K562 (cell line): ENCODE measurements around the gene DAPK2. TPM values are rescaled to one million over a fixed set of nuclear protein-coding genes. Genes with fewer than 3 reads are reported as not detected.

ENCODE experiments used
- ATAC-seq: fragments of 200-7000 bp; cut with Tn5 transposase; 3 replicates; pipeline ENCODE4 v1.9.1; 2020; ENCODE audit warnings: moderate library complexity
- BruUV-seq: library from RNA; stranded (reverse); fragments of 400-500 nt; replicated peaks from 2 replicates; lab custom pipeline; 2021; lab: Mats Ljungman, UMichigan
- CTCF ChIA-PET: fragments of 300-600 bp; formaldehyde crosslinking; extraction: SDS; loops from one replicate; lab custom pipeline; 2021; ENCODE audit warnings: low intra/inter-chr PET ratio; lab: Yijun Ruan, JAX
- POLR2A ChIA-PET: fragments of 300-600, 350-650 bp; sonication (Branson Sonifier 250); formaldehyde crosslinking; extraction: SDS; loops from one replicate; lab custom pipeline; 2021; ENCODE audit warnings: antibody characterized with exemption, inconsistent platforms; lab: Yijun Ruan, JAX
- DNase-seq, 4 experiments: peaks; one replicate each; pipeline versions ENCODE4 v3.0.0 to v3.0.0-alpha.2; 2011 to 2018; ENCODE audit warnings: low spot score in 3 of 4, mixed read lengths in 3 of 4; ENCODE audit errors: extremely low read depth in 1 of 4
- FAIRE-seq: peaks from 2 replicates; lab custom pipeline; 2011; peaks lifted over from hg19 to GRCh38; lab: Jason Lieb, UNC
- H2AFZ ChIP-seq: 2 replicates; pipeline ENCODE4 v1.6.0; 2011; ENCODE audit warnings: low read depth, low read length, control low read depth, inconsistent platforms
- H3K27ac ChIP-seq: fragments of 200-600 bp; 3 replicates; pipeline ENCODE4 v1.8.0; 2011; ENCODE audit warnings: low read depth, mild to moderate bottlenecking, control low read depth, inconsistent platforms, low read length, moderate library complexity, mixed read lengths; ENCODE audit errors: extremely low read depth
- H3K27me3 ChIP-seq, 2 experiments: fragments of 300-600 bp in 1 of 2; 2 replicates in 1 of 2; 3 replicates in 1 of 2; pipeline versions ENCODE4 v1.6.0 to v1.8.0; 2011; ENCODE audit warnings: inconsistent platforms in 2 of 2, low read length in 2 of 2, mild to moderate bottlenecking in 1 of 2, mixed read lengths in 1 of 2, moderate library complexity in 1 of 2; ENCODE audit not compliant: control insufficient read depth in 2 of 2, insufficient read depth in 2 of 2
- H3K36me3 ChIP-seq: fragments of 300-600 bp; 3 replicates; pipeline ENCODE4 v1.8.0; 2011; ENCODE audit warnings: mild to moderate bottlenecking, low read length, inconsistent platforms; ENCODE audit not compliant: control insufficient read depth, insufficient read depth
- H3K4me1 ChIP-seq, 2 experiments: fragments of 200-600 bp in 1 of 2; replicated peaks in 1 of 2; 2 replicates in 1 of 2; 3 replicates in 1 of 2; pipeline versions ENCODE4 v1.5.1 to v1.8.0; 2011; ENCODE audit warnings: inconsistent platforms in 2 of 2, low read length in 2 of 2, mild to moderate bottlenecking in 1 of 2, mixed read lengths in 1 of 2, moderate library complexity in 1 of 2; ENCODE audit not compliant: control insufficient read depth in 2 of 2, insufficient read depth in 2 of 2
- H3K4me2 ChIP-seq: 2 replicates; pipeline ENCODE4 v1.6.1; 2011; ENCODE audit warnings: low read length, control low read depth, inconsistent platforms, mixed read lengths; ENCODE audit not compliant: insufficient read depth
- H3K4me3 ChIP-seq: fragments of 200-600 bp; sonication (generic), shearing (Covaris generic); 2 replicates; pipeline ENCODE4 v1.5.1; 2016; ENCODE audit warnings: control low read depth, inconsistent platforms
- H3K79me2 ChIP-seq: fragments of 200-600 bp; 3 replicates; pipeline ENCODE4 v1.8.0; 2011; ENCODE audit warnings: low read length, inconsistent platforms; ENCODE audit not compliant: control insufficient read depth, insufficient read depth
- H3K9ac ChIP-seq, 2 experiments: 2 replicates each; pipeline versions ENCODE4 v1.6.0 to v1.6.1; 2011; ENCODE audit warnings: low read depth in 2 of 2, low read length in 2 of 2, control low read depth in 1 of 2, inconsistent platforms in 1 of 2, mild to moderate bottlenecking in 1 of 2, mixed read lengths in 1 of 2; ENCODE audit not compliant: insufficient read depth in 1 of 2
- H3K9me1 ChIP-seq: one replicate; pipeline ENCODE4 v1.6.0; 2011; ENCODE audit warnings: inconsistent platforms, mild to moderate bottlenecking, low read length, moderate library complexity; ENCODE audit not compliant: control insufficient read depth, insufficient read depth
- H3K9me3 ChIP-seq: replicated peaks from 2 replicates; pipeline ENCODE4 v1.5.1; 2011; ENCODE audit warnings: low read depth, low read length, inconsistent platforms; ENCODE audit not compliant: control insufficient read depth, insufficient read depth
- H4K20me1 ChIP-seq: replicated peaks from 2 replicates; pipeline ENCODE4 v1.6.1; 2011; ENCODE audit warnings: low read length, inconsistent platforms, mixed read lengths; ENCODE audit not compliant: control insufficient read depth, insufficient read depth
- BMI1 ChIP-seq: fragments of 150-350 bp; IDR thresholded peaks from 2 replicates; pipeline ENCODE4 v1.6.1; 2014; ENCODE audit warnings: low read length
- CSDE1 ChIP-seq, 2 experiments: fragments of 450-650 bp; IDR thresholded peaks; 2 replicates each; pipeline ENCODE4 v1.6.1; 2016; ENCODE audit warnings: mild to moderate bottlenecking in 1 of 2
- GTF2F1 ChIP-seq: IDR thresholded peaks from 2 replicates; pipeline ENCODE4 v1.6.1; 2011; ENCODE audit warnings: low read depth, low read length, improper control_type of control experiment
- HOXB6 ChIP-seq: fragments of 250-450 bp; sonication (Bioruptor Pico); IDR thresholded peaks from 2 replicates; pipeline ENCODE4 v1.5.1; 2022; ENCODE audit warnings: mild to moderate bottlenecking, borderline replicate concordance
- MCM3 ChIP-seq: fragments of 450-650 bp; IDR thresholded peaks from 2 replicates; pipeline ENCODE4 v1.6.1; 2016
- TRIM25 ChIP-seq: fragments of 450-650 bp; IDR thresholded peaks from 2 replicates; pipeline ENCODE4 v1.7.0; 2016; ENCODE audit warnings: borderline replicate concordance
- ZBTB11 ChIP-seq, 3 experiments: fragments of 200-800 bp in 1 of 3; fragments of 250-450 bp in 1 of 3; fragments of 450-650 bp in 1 of 3; sonication (Bioruptor Pico) in 1 of 3; sonication (Bioruptor generic) in 1 of 3; formaldehyde crosslinking in 1 of 3; IDR thresholded peaks; 2 replicates each; pipeline versions ENCODE4 v1.6.1 to v1.8.0; 2016 to 2022; ENCODE audit warnings: mild to moderate bottlenecking in 2 of 3, missing genetic modification characterization in 2 of 3, missing compliant biosample characterization in 1 of 3, moderate library complexity in 1 of 3
- ZBTB12 ChIP-seq: fragments of 250-450 bp; sonication (Bioruptor Pico); IDR thresholded peaks from 2 replicates; pipeline ENCODE4 v1.4.0; 2020
- ZBTB34 ChIP-seq: fragments of 250-450 bp; sonication (Bioruptor Pico); IDR thresholded peaks from 2 replicates; pipeline ENCODE4 v1.8.0; 2021; ENCODE audit warnings: mild to moderate bottlenecking, moderate library complexity
- ZBTB49 ChIP-seq: sonication (generic); formaldehyde crosslinking; IDR thresholded peaks from 2 replicates; pipeline ENCODE4 v1.8.0; 2022; ENCODE audit warnings: missing genetic modification reagents, mild to moderate bottlenecking, borderline replicate concordance
- ZC3H8 ChIP-seq: fragments of 450-650 bp; IDR thresholded peaks from 2 replicates; pipeline ENCODE4 v1.6.1; 2017
- ZNF347 ChIP-seq: fragments of 450-650 bp; formaldehyde crosslinking; IDR thresholded peaks from 2 replicates; pipeline ENCODE4 v1.4.0; 2020; ENCODE audit warnings: low read depth, mild to moderate bottlenecking, moderate library complexity
- ZNF354B ChIP-seq: fragments of 250-450 bp; sonication (Bioruptor Pico); IDR thresholded peaks from 2 replicates; pipeline ENCODE4 v1.4.0; 2020
- WGBS: fragments of 100-300 bp; shearing (Covaris generic); methylation state at CpG from one replicate; pipeline ENCODE4 v1.1.6; 2016; ENCODE audit warnings: low coverage, mixed read lengths; ENCODE audit not compliant: insufficient coverage; ENCODE audit errors: missing lambda C conversion rate; 5-methylcytosine and 5-hydroxymethylcytosine counted together
- in situ Hi-C: fragments of 300-500 bp; cut with MboI; formaldehyde crosslinking; loops from 4 replicates; pipeline ENCODE4 v1.15.0; 2018; ENCODE audit warnings: inconsistent platforms, mixed read lengths
- intact Hi-C: fragments of 100-400 bp; cut with micrococcal nuclease; formaldehyde crosslinking; loops from 2 replicates; pipeline ENCODE4 v1.14.2; 2022
- polyA plus RNA-seq, 8 experiments: library from polyadenylated mRNA; depleted of rRNA in 4 of 8; stranded (reverse) in 5 of 8; unstranded in 3 of 8; fragments of >200 nt; fragmentation: Nextera tagmentation in 2 of 8; fragmentation: Illumina TruSeq in 1 of 8; extraction: Ambion mirVana in 2 of 8; extraction: Trizol in 1 of 8; gene quantifications; 2 replicates each; pipeline versions ENCODE4 v1.2.1 to v1.2.3, GENCODE V29; 2011 to 2014; ENCODE audit warnings: inconsistent platforms in 1 of 8, missing spikeins in 1 of 8
- total RNA-seq, 7 experiments: library from RNA; depleted of rRNA in 6 of 7; stranded (reverse); fragments of >200 nt in 6 of 7; fragmentation: Illumina TruSeq in 2 of 7; extraction: Trizol in 2 of 7; gene quantifications; 2 replicates each; pipeline versions ENCODE4 v1.2.1 to v1.2.3, GENCODE V29; 2011 to 2021; ENCODE audit warnings: low replicate concordance in 1 of 7

The DAPK2 gene
- total and polyA plus RNA-seq, 9 of the 15 experiments (the other 6 are each of a cell fraction or from before 2014, with no cell fraction given), result 0.14 to 5.2 (median 2.2) TPM

DNA sequence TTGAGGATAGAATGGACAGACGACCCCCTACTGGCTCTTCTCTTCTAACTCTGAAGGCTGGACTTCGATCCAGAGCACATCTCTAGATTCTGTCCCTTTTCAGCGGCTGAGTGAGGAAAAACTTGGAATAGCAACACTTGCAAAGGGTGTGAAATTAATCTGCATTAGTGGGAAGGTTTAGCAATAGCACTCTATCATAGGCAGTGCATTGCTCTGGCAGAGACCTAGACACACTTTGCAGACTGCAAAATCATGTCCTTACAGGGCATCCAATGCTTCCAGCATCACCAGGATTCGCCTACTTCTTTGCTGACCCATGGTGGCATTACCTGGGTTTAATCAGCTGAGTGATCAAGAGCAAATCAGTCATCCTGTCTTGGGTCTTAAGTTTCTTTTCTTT, 43.1 kb downstream of the DAPK2 start:
- POLR2A ChIA-PET, result no interaction called here
- intact Hi-C loops, result no loop called here
- ATAC-seq (no peak), FAIRE-seq (no peak), DNase-seq (no peak)
- Histone ChIP-seq H2AFZ (no peak overlapping the region), H3K27me3 (no peaks in the 10 kb centered on the region), H3K79me2 (no peaks in the 10 kb centered on the region), H4K20me1 (no peaks in the 10 kb centered on the region), H3K4me2 (no peak overlapping the region), H3K9me1 (no peaks in the 10 kb centered on the region), H3K36me3 (no peaks in the 10 kb centered on the region), H3K9ac (no peak overlapping the region), H3K9me3 (no peaks in the 10 kb centered on the region), H3K4me3 (no peak overlapping the region), H3K27ac (no peak overlapping the region), H3K4me1 (peaks cover 6 to 10% of the 10 kb centered on the region in 2 experiments; a peak in 4 of 5 replicates)
- BruUV-seq, result no TSS peak
- WGBS, result 41% methylated on average over 4 of the region's 4 CpGs
- in situ Hi-C loops, result no loop called here
- CTCF ChIA-PET, result no interaction called here
- no peak for TF ChIP-seq BMI1
- TF ChIP-seq MCM3, result no peak
- no peak for TF ChIP-seq CSDE1 (IDR thresholded peaks at IDR 0.05)
- TF ChIP-seq ZC3H8, result no peak
- TF ChIP-seq GTF2F1, result no peak
- TF ChIP-seq ZBTB34 (CRISPR knock-in tag), result no peak
- TF ChIP-seq ZNF354B (CRISPR knock-in tag), result no peak
- TF ChIP-seq ZBTB11 (CRISPR knock-in tag; IDR thresholded peaks at IDR 0.05), result no peak
- no peak for TF ChIP-seq TRIM25
- TF ChIP-seq ZBTB12, result no peak
- TF ChIP-seq ZNF347, result no peak
- TF ChIP-seq ZBTB49 (CRISPR knock-in tag), result no peak
- TF ChIP-seq HOXB6, result no peak
